RCC 7860 (cell line): Measurements from ENCODE around the gene CD9.
"Not testable (repeated sequence)": the region's sequence is repeated elsewhere in the genome, so short reads cannot be mapped to it uniquely, and the experiment has no call there.

Source experiments
- DNase-seq: peaks from one replicate; pipeline ENCODE4 v3.0.0-alpha.2; 2015; ENCODE audit warnings: low spot score
- FAIRE-seq: peaks from 2 replicates; lab custom pipeline; 2012; peaks lifted over from hg19 to GRCh38; lab: Jason Lieb, UNC

Gene CD9

DNA sequence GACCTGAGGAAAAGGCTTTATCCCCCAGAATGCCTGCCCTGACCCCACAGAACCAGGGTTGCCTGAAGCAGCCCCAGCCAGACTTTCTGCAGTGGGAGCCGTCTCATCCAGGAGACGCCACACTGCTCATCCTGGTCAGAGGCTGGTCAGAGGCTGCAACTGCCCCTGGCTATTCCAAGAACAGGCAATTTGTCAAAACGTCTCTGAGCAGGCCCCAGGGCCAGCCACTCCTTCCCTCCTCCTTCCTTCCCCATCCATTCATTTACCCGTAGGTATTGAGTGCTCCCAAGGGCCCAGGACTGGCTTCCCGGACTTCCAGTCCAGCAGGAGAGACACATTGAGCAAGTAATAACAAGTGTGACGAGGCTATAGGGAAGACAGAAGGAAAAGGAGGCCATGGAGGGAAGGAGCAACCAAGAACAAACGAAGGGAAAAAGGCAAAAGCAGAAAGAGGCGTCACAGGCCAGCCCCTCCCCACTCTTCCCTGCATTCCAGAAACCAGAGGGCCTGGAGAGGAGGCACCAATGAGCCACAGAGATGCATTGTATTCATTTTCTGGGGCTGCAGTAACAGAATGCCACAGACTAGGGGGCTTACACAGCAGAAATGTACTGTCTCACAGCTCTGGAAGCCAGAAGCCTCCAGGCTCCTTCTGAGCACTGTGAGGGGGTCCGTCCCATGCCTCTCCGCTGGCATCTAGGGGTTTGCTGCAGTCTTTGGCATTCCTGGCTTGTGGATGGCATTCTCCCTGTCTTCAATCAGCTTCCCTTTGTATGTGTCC, 21.0 kb upstream of the CD9 start:
- FAIRE-seq (no peak), DNase-seq (no peak)

DNA sequence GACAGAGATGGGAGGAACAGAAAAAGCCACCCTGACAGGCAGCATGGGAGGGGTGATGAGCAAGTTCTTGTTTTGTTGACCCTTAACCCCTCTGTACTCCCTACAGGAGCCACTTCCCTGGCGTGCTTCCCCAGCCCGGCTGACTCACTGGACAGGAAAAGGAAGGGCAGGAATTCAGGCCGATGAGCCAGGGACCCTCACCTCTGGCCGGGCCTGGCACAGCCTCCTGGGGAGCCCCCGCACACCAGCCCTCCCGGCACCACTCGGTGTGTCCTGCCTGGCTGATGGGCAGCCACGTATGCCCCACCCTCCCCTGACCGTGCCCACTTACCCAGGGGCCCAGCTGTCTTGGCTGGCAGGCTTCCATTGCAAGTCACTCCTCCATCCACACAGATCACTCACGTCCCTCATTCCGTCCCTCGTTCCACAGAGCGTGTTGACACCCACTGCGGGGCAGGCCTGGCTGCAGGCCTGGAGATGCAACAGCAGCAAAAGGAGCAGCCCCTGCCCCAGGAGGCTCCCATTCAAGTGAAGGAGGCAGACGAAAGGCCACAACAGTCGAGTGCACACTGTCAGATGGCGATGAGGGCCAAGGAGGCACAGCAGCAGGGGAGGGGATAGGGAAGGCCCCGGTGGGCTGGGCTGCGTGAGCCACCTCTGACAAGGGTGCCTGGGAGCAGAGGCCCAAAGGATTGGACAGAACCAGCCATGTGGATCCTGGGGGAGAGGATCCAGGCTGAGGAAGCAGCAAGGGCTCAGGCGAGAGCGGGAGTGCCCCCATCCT, 19.7 kb upstream of the CD9 start:
- DNase-seq (peak; percentile 75), FAIRE-seq (no peak)

DNA sequence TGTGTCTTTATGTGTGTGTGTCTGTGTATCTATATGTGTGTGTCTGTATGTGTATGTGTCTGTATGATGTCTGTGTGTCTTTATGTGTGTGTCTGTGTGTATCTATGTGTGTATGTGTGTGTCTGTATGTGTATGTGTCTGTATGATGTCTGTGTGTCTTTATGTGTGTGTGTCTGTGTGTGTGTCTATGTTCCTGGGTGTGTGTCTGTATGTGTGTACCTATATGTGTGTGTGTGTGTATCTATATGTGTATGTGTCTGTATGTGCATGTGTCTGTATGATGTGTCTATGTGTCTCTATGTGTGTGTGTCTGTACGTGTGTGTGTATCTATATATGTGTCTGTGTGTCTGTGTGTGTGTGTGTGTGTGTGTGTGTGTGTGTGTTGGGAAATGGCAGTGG, 19.0 kb upstream of the CD9 start:
- FAIRE-seq (no peak), DNase-seq (no peak)

DNA sequence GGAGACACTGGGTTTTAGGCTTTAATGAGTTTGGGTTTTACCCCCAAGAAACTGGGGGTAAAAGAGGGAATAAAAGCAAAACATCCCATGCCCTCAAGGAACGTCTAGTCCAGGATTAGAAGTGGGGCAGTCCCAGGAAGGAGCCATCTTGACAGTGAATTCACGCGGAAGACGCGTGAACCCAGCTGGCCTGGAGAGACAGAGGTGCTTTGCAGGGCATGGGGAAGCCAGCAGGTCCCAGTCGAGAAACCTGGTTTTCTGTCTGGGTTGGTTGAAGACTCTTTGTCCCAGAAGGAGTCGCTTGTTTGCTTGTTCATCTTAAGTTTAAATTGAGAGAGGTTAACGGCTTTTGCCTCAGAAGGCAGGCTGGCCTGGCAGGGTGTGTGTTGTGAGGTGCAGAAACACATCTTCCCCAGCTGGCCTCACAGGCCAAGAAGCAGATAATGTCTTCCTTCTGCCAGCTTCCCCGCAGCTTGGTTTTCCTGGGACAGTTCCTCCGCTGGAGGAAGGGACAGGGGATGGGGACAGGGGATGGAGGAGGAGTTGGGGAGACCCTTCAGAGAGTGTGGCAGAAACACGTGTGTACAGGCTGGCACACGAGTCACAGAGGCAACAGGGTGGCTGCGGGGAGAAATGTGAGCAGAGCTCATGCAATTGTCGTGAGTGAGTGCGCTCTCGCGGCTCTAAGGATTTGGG, 18.5 kb upstream of the CD9 start:
- DNase-seq (no peak), FAIRE-seq (no peak)

DNA sequence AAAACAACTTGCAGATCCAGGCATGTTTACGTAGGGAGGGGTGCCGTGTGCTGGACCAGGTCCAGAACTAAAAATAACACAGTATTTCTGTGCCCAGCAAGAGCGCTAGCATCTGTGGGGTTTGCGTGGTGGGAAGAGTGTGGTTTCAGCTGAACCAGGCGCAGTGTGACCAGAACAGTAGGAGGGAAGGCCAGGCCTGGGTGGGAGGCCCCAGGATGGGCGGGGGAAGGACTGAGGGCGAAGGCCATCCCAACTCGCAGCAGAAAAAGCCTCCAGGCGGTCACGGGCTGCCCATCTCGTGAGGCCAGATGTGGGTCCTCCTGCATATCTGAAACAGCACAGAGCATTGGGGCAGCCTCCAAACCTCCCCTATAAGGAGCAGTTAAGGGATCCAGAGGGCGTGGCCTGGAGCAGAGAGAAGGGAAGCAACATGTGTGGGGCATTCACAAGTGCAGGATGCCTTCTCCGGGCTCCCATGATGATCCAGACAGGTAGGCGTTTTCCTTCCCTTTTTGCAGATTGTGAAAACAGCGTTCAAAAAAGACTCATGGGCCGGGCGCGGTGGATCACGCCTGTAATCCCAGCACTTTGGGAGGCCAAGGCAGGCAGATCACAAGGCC, 17.8 kb upstream of the CD9 start:
- no peak for DNase-seq

DNA sequence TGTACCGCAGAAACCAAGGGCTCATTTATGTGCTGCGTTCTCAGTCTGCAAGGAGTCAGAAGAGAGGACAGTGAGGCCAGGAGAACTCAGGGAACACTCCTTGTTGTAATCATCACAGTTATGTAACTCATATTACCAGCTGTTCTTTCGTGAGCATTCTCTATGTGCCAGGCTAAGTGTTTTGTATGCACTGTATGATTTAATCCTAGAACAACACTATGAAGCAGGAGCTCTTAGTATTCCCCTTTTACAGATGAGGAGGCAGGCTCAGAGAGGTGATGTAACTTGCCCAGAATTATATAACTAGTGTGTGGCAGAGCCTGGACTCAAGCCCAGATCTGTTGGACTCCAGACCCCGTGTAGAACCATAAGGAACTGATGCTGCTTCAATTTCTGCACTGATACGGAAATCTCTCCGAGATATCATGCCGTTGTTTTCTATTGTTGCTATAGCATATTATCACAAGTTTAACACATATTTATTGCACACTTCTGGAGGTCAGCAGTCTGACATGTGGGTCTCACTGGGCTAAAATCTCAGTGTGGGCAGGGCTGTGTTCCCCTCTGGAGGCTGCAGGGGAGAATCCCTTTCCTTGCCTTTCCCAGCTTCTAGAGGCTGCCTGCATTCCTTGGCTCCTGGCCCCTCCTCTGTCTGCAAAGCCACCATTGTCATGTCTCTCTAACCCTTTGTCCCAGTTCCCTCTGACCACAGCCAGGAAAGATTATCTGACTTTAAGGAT, 16.3 kb upstream of the CD9 start:
- no peak for DNase-seq

More for the DNA sequence above, 17.8 kb upstream of the CD9 start:
- FAIRE-seq = no peak

DNA sequence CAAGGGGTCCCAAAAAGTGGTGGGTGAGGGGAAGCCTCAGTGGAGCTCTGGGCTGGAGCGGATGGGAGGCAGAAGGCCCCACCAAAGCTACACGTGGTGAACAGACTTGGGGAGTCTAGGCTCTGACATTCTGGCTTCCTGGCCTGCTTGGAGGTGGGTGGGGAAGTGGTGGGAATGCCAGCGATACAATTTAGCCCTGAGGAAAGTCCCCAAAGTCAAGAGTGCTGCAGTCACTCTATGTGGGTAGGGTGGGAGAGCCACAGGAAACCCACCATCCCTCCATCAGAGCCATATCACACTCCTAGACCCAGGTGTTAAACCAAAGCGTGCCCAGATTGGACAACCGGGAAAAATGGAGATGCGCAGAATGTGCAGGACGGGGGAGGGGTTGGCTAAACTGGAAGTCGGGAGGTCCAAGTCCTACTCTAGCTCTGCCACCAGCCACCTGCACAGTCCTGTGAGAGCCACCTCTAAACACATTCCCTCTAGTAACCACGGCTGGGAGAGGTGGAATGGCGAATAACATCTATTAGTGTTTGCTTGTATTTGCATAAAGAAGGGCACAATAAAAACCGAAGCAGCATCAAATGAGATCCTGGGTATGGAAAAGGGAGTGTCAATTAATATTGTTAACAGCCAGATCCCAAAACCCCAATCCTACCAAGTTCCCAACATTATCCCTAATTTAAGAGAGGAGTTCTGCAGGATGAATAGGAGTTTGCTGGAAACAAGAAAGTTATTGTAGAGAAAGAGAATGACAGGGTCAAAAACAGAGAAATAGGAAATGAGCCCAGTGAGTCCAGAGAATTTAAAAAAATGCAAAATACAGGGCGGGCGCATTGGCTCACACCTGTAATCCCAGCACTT, 14.0 kb upstream of the CD9 start:
- FAIRE-seq (no peak), DNase-seq (no peak)

More for the DNA sequence above, 16.3 kb upstream of the CD9 start:
- no peak for FAIRE-seq

DNA sequence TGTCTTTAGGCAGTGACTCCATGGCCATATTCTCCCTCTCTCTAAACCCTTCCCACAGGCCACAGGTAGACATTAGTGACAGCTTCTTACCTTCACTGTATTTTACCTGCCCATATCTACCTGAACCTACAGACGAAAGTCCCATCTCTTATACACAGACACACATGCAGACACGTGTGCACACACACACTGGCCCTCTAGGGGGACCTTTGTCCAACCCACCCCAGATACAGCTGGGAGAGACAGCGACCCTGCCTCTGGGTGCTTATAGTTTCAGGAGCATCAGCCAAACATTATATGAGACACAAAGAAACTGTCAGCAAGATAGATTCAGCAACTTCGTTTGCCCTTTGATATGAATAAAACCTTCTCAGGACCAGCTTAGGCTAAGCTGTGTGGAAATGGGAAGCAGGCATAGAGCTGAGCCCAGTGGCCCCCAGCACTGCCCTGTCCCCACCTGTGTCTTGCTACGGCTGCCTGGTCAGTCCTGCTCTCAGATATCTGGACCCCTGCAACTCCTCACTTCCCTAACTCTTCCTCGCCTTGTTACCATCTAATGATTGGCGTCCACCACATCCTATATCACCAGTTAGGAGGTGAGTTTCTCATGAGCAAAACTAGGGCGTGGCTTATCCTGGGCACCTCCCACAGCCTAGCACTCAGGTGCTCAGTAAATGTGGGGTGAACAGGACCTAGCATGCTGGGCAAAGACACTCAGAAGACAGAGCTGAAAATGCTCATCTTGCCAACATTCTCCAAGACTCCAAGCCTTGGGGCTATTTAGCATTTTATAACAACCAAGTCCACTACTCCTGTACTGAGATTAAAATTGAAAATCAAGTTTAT, 12.0 kb upstream of the CD9 start:
- no peak for DNase-seq

DNA sequence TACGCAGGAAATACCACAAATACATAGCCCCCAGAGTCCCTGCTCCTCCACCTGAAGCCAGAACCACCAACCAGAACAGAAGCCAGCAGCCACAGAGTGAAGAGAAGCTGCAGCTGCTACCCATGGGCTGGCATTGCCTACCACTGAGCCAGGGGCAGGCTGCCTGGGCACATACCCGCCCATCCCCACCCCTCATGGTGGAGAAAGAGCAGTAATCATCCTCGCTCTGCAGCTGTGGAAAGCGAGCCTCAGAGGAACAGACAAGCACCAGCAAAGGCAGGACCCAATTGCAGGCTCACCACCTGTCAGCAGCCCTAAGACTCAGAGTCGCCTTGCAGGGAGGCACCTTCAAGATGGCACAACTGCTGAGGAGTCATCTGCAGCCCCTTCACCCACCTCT, 11.2 kb upstream of the CD9 start:
- no peak for DNase-seq
- no peak for FAIRE-seq

More for the DNA sequence above, 12.0 kb upstream of the CD9 start:
- FAIRE-seq = no peak

DNA sequence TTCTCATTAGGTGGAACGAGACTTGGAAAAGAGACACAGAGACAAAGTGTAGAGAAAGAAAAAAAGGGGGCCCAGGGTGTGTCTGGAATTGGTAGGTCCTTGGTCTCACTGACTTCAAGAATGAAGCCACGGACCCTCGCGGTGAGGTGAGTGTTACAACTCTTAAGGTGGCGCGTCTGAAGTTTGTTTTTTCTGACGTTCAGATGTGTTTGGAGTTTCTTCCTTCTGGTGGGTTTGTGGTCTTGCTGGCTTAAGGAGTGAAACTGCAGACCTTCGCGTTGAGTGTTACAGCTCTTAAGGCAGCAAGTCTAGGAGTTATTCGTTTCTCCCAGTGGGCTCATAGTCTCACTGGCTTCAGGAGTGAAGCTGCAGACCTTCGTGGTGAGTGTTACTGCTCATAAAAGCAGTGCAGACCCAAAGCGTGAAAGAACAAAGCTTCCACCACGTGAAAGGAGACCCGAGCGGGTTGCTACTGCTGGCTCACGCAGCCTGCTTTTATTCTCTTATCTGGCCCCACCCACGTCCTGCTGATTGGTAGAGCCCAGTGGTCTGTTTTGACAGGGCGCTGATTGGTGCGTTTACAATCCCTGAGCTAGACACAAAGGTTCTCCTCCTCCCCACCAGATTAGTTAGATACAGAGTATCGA, 10.1 kb upstream of the CD9 start:
- not testable (repeated sequence) for FAIRE-seq, DNase-seq

DNA sequence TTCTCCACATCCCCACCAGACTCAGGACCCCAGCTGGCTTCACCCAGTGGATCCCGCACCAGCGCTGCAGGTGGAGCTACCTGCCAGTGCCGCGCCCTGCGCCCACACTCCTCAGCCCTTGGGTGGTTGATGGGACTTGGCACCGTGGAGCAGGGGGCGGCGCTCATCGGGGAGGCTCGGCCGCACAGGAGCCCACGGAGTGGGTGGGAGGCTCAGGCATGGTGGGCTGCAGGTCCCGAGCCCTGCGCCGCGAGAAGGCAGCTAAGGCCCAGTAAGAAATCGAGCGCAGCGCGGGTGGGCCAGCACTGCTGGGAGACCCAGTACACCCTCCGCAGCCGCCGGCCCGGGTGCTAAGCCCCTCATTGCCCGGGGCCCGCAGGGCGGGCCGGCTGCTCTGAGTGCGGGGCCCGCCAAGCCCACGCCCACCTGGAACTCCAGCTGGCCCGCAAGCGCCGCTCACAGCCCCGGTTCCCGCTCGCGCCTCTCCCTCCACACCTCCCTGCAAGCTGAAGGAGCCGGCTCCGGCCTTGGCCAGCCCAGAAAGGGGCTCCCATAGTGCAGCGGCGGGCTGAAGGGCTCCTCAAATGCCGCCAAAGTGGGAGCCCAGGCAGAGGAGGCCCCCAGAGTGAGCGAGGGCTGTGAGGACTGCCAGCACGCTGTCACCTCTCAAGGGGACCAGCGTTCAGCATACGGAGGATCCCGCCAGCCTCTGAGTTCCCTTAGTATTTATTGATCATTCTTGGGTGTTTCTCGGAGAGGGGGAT, 9.3 kb upstream of the CD9 start:
- not testable (repeated sequence) for FAIRE-seq, DNase-seq

DNA sequence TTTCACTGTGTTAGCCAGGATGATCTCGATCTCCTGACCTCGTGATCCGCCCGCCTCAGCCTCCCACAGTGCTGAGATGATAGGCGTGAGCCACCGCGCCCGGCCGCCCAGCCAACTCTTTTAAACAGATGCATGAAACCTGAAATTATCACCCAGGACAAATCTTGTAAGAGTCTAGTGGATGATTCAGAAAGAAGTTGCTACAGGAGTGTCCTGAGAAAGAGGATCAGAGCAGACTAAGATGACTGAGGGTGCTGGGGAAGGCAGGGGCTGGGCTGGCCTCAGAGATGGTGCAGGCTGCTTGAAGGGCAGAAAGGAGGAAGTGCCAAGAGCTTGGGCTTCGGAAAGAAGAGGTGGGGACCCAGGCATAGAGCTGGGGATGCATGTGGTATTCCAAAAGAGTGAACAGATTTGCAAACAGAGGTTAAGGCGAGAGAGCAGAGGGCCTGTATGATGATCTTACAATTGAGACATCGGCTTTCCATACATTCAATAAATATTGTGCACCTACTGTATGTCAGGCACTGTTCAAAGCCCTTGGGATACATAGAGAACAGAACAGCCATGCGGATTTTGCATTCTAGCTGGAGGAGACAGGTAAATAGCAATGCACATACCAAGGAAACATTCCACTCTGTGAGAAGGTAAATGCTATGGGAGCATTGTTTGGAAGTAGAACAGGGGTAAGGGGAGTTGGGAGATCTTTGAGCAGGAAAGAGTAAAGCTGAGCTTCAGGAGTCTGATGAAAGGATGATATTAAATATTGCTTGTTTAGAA, 7.4 kb upstream of the CD9 start:
- FAIRE-seq (no peak), DNase-seq (no peak)

DNA sequence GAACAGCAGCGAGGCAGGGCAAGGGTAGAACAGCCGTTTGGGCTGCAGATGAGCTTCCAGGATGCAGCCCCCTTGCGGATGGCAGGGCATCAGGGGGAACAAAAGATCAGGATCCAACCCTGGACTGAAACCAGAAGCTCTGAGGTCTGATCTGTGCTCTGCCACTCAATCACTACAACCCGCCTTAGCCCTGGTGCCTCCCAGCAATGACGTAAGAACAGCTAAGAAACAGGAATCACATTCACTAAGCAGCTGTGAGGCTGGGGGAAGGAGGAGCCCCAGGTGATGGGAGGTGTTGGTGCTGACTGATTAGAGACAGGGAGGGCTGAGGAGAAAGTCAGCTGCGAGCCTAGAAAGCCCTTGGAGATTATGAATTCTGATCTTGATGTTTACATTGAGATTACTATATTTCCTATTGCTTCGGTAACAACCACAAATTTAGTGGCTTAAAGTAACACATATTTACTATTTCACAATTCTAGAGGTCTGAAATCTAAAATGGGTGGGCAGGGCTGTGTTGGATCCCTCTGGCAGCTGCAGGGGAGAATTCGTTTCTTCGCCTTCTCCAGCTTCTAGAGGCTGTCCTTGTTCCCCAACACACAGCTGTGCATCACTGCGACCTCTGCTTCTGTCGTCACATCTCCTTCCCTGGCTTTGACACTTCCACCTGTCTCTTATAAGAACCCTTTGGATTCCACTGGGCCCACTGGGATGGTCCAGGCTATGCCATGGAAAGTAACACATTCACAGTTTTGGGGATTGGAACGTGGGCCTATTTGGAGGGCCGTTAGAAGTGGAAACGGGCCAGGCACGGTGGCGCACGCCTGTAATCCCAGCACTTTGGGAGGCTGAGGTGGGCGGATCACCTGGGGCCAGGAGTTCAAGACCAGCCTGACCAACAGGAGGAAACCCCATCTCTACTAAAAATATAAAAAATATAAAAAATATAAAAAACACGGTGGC, 6.1 kb upstream of the CD9 start:
- FAIRE-seq (no peak), DNase-seq (no peak)

DNA sequence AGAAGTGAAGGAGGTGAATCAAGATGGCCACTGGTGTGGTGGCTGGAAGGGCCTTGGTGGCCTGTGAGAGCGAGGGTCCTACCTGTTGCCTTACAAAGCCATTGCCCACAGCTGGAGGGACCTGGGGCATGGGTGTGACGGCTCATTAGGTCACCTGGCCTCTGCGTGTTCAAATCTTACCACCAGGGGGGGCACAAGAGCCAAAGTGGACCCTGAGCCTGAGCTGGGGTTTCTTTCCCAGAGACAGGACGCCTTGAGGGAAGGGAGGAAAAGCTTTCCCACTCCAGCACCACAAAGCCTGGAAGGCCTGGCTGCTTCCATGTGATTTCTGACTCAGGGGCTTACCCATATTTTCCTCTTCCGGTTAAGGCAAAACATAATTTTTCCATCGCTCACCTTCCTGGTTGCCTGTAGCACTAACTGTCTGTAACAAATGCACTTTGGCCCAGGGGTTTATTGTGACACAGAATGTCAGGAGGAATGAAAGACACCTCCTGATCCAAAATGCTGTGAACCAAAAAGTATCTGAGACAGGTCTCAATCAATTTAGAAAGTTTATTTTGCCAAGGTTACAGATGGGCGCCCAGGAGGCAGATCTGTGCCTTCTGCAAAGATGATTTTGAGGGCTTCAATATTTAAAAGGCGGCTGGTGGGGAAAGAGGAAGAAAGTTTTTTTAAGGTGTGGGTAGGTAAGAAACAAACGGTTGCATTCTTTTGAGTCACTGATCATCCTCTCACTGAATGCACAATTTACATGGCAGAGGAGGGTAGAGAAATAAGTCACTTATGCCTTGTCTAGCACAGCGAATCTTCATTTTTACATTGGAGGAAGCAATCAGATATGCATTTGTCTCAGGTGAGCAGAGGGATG, 4.3 kb upstream of the CD9 start:
- DNase-seq (peak; percentile 70), FAIRE-seq (peak; percentile 8)
